ENCODE data around the gene CUL3.

CUL3 gene

DNA sequence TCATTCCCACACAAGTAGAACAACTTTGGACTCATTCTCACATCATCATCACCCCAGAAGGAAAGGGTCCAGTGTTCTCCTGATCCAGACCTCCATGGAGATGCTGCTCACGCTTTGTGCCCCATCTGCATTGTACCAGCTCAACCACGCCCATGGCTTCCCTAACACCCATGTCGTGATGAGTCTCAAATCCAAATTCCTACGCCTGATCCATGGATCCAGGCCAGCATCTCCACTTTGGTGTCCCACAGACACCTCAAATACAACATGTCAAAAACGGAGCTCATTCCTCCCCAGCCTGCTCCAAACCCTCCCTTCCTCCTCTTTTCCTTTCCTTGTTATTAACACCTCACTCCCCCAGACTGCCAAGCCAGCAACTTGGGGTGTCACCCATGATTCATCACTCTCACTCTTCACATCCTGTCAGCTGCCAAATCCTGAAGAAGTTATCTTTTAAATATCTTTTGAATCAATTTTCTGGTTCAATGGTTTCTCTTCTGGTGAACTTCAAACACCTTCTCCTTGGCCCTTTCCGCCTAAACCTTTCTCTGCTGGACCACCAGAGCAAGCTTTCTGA lies 153.1 kb downstream of the CUL3 start:
- H3K36me3 ChIP-seq (ENCODE audit: control insufficient read depth, insufficient read depth, low read length) = no peaks in the 10 kb centered on the region
- no peaks in the 10 kb centered on the region for H3K79me2 ChIP-seq (ENCODE audit: control insufficient read depth, insufficient read depth, low read length)
- H3K23ac ChIP-seq (ENCODE audit: low read length) = no peak overlapping the region
- H3K4me3 ChIP-seq (ENCODE audit: low read length) = no peak overlapping the region
- no peak overlapping the region for H3K4me2 ChIP-seq (ENCODE audit: low read length)
- H3K27me3 ChIP-seq (ENCODE audit: insufficient read depth, low read length, poor library complexity) = no peaks in the 10 kb centered on the region
- no peak overlapping the region for H2BK15ac ChIP-seq (replicated peaks; ENCODE audit: low read depth)
- no peak overlapping the region for H2BK120ac ChIP-seq (ENCODE audit: low read depth, low read length)
- no peak overlapping the region for H3K9ac ChIP-seq (ENCODE audit: low read length)
- no peak overlapping the region for H4K5ac ChIP-seq (ENCODE audit: low read length)
- no peak overlapping the region for H3K56ac ChIP-seq (ENCODE audit: low read length)
- H3K79me1 ChIP-seq (ENCODE audit: low read length) = no peaks in the 10 kb centered on the region
- no CpG with 5 or more reads among the region's 6 CpGs for WGBS (ENCODE audit: extremely low coverage, insufficient coverage, low lambda C conversion rate)
- no peak overlapping the region for H2AK5ac ChIP-seq (ENCODE audit: low read length)
- H4K8ac ChIP-seq (ENCODE audit: low read depth, low read length) = no peak overlapping the region
- no peak overlapping the region for H3K4ac ChIP-seq (ENCODE audit: low read depth, low read length)
- no peak for DNase-seq
- no peak overlapping the region for H3K27ac ChIP-seq (ENCODE audit: low read depth, low read length)
- no peak overlapping the region for H3K18ac ChIP-seq (ENCODE audit: low read length)
- H2BK5ac ChIP-seq (ENCODE audit: low read length) = no peak overlapping the region
- no peaks in the 10 kb centered on the region for H3K4me1 ChIP-seq (ENCODE audit: control insufficient read depth, low read depth, low read length)

DNA sequence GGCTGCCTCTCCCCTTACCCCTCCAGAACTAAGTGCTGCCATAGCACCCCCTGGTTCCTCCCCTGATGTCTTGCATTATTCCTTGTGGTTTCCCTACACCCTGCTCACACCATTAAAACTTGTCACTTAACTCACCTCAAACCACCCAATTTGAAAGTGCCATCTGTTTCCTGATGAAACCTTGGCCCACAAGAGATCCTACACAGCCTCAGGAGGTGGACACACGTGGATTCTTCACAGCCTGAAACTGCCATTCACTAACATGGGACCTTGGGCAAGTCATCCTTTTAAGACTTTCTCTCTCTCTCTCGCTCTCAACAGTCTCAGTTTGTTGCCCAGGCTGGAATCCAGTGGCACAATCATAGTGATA lies 155.7 kb downstream of the CUL3 start:
- Histone ChIP-seq H3K23ac (ENCODE audit: low read length) (no peak overlapping the region), H4K5ac (ENCODE audit: low read length) (no peak overlapping the region), H3K56ac (ENCODE audit: low read length) (no peak overlapping the region), H2AK5ac (ENCODE audit: low read length) (no peak overlapping the region), H2BK15ac (replicated peaks; ENCODE audit: low read depth) (no peak overlapping the region), H3K79me1 (ENCODE audit: low read length) (no peaks in the 10 kb centered on the region), H3K27ac (ENCODE audit: low read depth, low read length) (no peak overlapping the region), H3K4ac (ENCODE audit: low read depth, low read length) (no peak overlapping the region), H3K4me3 (ENCODE audit: low read length) (no peak overlapping the region), H3K79me2 (ENCODE audit: control insufficient read depth, insufficient read depth, low read length) (no peaks in the 10 kb centered on the region), H4K8ac (ENCODE audit: low read depth, low read length) (no peak overlapping the region), H2BK120ac (ENCODE audit: low read depth, low read length) (no peak overlapping the region), H2BK5ac (ENCODE audit: low read length) (no peak overlapping the region), H3K4me2 (ENCODE audit: low read length) (no peak overlapping the region), H3K9ac (ENCODE audit: low read length) (no peak overlapping the region), H3K4me1 (ENCODE audit: control insufficient read depth, low read depth, low read length) (no peaks in the 10 kb centered on the region), H3K36me3 (ENCODE audit: control insufficient read depth, insufficient read depth, low read length) (no peaks in the 10 kb centered on the region), H3K18ac (ENCODE audit: low read length) (no peak overlapping the region), H3K27me3 (ENCODE audit: insufficient read depth, low read length, poor library complexity) (no peaks in the 10 kb centered on the region)
- DNase-seq = no peak
- no CpG with 5 or more reads among the region's 2 CpGs for WGBS (ENCODE audit: extremely low coverage, insufficient coverage, low lambda C conversion rate)

DNA sequence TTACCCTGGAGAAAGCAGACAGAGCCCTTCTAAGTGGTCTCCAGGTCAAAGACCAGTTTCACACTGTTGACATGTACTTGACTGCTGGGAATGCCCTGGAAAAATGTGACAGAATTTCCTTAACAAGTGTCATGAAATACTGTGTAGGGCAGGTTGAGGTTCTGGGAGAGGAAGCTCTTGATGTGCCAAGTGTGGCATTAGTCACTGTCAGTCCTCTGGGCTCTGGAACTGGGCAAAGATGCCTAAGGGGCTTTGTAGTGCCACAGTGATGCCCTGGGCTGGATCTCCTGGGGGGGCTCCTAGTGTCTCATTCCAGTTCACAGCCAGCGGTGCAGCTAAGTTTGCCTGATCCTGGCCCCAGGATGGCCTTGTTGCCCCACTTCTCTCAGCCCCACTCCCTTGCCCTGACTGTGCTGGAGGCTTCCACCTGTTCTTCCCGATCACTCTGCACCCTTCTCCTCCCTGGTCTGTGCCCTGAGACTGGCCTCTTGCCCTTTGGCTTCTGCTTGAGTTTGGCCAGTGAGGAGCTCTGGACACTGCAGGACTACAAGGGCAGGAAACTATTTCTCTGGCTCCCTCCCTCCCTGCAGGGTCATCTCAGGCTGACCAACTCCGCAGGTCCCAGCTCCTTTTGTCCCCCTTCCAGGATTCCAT lies 156.2 kb downstream of the CUL3 start:
- Histone ChIP-seq H3K4ac (ENCODE audit: low read depth, low read length) (no peak overlapping the region), H3K27ac (ENCODE audit: low read depth, low read length) (no peak overlapping the region), H3K56ac (ENCODE audit: low read length) (no peak overlapping the region), H3K23ac (ENCODE audit: low read length) (no peak overlapping the region), H3K36me3 (ENCODE audit: control insufficient read depth, insufficient read depth, low read length) (no peaks in the 10 kb centered on the region), H2BK5ac (ENCODE audit: low read length) (no peak overlapping the region), H2BK15ac (replicated peaks; ENCODE audit: low read depth) (no peak overlapping the region), H2AK5ac (ENCODE audit: low read length) (no peak overlapping the region), H3K79me1 (ENCODE audit: low read length) (no peaks in the 10 kb centered on the region), H3K79me2 (ENCODE audit: control insufficient read depth, insufficient read depth, low read length) (no peaks in the 10 kb centered on the region), H4K8ac (ENCODE audit: low read depth, low read length) (no peak overlapping the region), H2BK120ac (ENCODE audit: low read depth, low read length) (no peak overlapping the region), H4K5ac (ENCODE audit: low read length) (no peak overlapping the region), H3K4me1 (ENCODE audit: control insufficient read depth, low read depth, low read length) (no peaks in the 10 kb centered on the region), H3K27me3 (ENCODE audit: insufficient read depth, low read length, poor library complexity) (no peaks in the 10 kb centered on the region), H3K9ac (ENCODE audit: low read length) (no peak overlapping the region), H3K18ac (ENCODE audit: low read length) (no peak overlapping the region), H3K4me3 (ENCODE audit: low read length) (no peak overlapping the region), H3K4me2 (ENCODE audit: low read length) (no peak overlapping the region)
- WGBS (ENCODE audit: extremely low coverage, insufficient coverage, low lambda C conversion rate) = no CpG with 5 or more reads among the region's 3 CpGs
- no peak for DNase-seq

DNA sequence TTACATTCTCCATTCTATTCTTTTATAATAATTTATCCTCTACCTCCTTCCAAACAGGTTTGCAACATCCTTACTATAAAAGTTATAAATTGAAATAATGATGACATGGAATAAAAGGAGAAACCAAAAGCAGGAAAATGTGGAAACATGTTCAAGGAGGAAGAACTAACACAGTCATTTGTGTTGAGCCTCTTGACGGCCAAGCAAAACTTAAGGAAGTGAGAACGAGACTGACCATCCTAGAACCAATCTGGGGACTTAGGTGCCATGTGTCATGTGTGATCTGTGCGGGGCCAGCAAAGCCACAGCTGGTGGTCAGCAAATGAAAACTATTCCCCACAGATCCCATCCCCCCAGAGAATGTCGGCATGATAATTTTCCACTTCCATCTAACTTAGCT lies 157.7 kb downstream of the CUL3 start:
- Histone ChIP-seq H3K4me2 (ENCODE audit: low read length) (no peak overlapping the region), H2BK120ac (ENCODE audit: low read depth, low read length) (no peak overlapping the region), H3K79me1 (ENCODE audit: low read length) (no peaks in the 10 kb centered on the region), H3K4me1 (ENCODE audit: control insufficient read depth, low read depth, low read length) (no peaks in the 10 kb centered on the region), H3K4me3 (ENCODE audit: low read length) (no peak overlapping the region), H3K23ac (ENCODE audit: low read length) (no peak overlapping the region), H3K27me3 (ENCODE audit: insufficient read depth, low read length, poor library complexity) (no peaks in the 10 kb centered on the region), H4K5ac (ENCODE audit: low read length) (no peak overlapping the region), H2AK5ac (ENCODE audit: low read length) (no peak overlapping the region), H3K18ac (ENCODE audit: low read length) (no peak overlapping the region), H2BK15ac (replicated peaks; ENCODE audit: low read depth) (no peak overlapping the region), H3K56ac (ENCODE audit: low read length) (no peak overlapping the region), H3K36me3 (ENCODE audit: control insufficient read depth, insufficient read depth, low read length) (no peaks in the 10 kb centered on the region), H4K8ac (ENCODE audit: low read depth, low read length) (no peak overlapping the region), H3K4ac (ENCODE audit: low read depth, low read length) (no peak overlapping the region), H3K9ac (ENCODE audit: low read length) (no peak overlapping the region), H3K79me2 (ENCODE audit: control insufficient read depth, insufficient read depth, low read length) (no peaks in the 10 kb centered on the region), H2BK5ac (ENCODE audit: low read length) (no peak overlapping the region), H3K27ac (ENCODE audit: low read depth, low read length) (no peak overlapping the region)
- WGBS (ENCODE audit: extremely low coverage, insufficient coverage, low lambda C conversion rate) = no CpG with 5 or more reads among the region's 4 CpGs
- DNase-seq = no peak

DNA sequence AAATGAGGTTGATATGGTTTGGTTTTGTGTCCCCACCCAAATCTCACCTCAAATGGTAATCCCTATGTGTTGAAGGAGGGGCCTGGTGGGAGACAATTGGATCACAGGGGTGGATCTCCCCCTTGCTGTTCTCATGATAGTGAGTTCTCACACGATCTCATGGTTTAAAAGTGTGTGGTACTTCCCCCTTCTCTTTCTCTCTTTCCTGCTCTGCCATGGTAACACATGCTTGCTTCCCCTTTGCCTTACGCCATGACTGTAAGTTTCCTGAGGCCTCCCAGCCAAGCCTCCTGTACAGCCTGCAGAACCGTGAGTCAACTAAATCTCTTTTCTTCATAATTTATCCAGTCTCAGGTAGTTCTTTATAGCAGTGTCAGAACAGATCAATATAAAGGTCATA lies 158.5 kb downstream of the CUL3 start:
- peak; percentile 16 for DNase-seq
- H3K4me2 ChIP-seq (ENCODE audit: low read length) = no peak overlapping the region
- H3K4ac ChIP-seq (ENCODE audit: low read depth, low read length) = no peak overlapping the region
- no peak overlapping the region for H2BK120ac ChIP-seq (ENCODE audit: low read depth, low read length)
- H3K79me1 ChIP-seq (ENCODE audit: low read length) = no peaks in the 10 kb centered on the region
- no peak overlapping the region for H3K27ac ChIP-seq (ENCODE audit: low read depth, low read length)
- no CpG with 5 or more reads among the region's 3 CpGs for WGBS (ENCODE audit: extremely low coverage, insufficient coverage, low lambda C conversion rate)
- H3K56ac ChIP-seq (ENCODE audit: low read length) = no peak overlapping the region
- H3K23ac ChIP-seq (ENCODE audit: low read length) = no peak overlapping the region
- no peak overlapping the region for H3K18ac ChIP-seq (ENCODE audit: low read length)
- H2AK5ac ChIP-seq (ENCODE audit: low read length) = no peak overlapping the region
- no peaks in the 10 kb centered on the region for H3K36me3 ChIP-seq (ENCODE audit: control insufficient read depth, insufficient read depth, low read length)
- no peak overlapping the region for H2BK15ac ChIP-seq (replicated peaks; ENCODE audit: low read depth)
- no peaks in the 10 kb centered on the region for H3K27me3 ChIP-seq (ENCODE audit: insufficient read depth, low read length, poor library complexity)
- H2BK5ac ChIP-seq (ENCODE audit: low read length) = no peak overlapping the region
- no peak overlapping the region for H3K4me3 ChIP-seq (ENCODE audit: low read length)
- no peaks in the 10 kb centered on the region for H3K4me1 ChIP-seq (ENCODE audit: control insufficient read depth, low read depth, low read length)
- no peak overlapping the region for H4K5ac ChIP-seq (ENCODE audit: low read length)
- no peak overlapping the region for H4K8ac ChIP-seq (ENCODE audit: low read depth, low read length)
- no peaks in the 10 kb centered on the region for H3K79me2 ChIP-seq (ENCODE audit: control insufficient read depth, insufficient read depth, low read length)
- no peak overlapping the region for H3K9ac ChIP-seq (ENCODE audit: low read length)

GRCh38 chr2:224421065-224421464 lies 164.1 kb downstream of the CUL3 start:
- H3K4ac ChIP-seq (ENCODE audit: low read depth, low read length) = no peak overlapping the region
- H3K4me1 ChIP-seq (ENCODE audit: control insufficient read depth, low read depth, low read length) = peaks cover 6% of the 10 kb centered on the region
- no peak overlapping the region for H3K56ac ChIP-seq (ENCODE audit: low read length)
- H3K4me3 ChIP-seq (ENCODE audit: low read length) = no peak overlapping the region
- H3K79me2 ChIP-seq (ENCODE audit: control insufficient read depth, insufficient read depth, low read length) = no peaks in the 10 kb centered on the region
- H3K23ac ChIP-seq (ENCODE audit: low read length) = no peak overlapping the region
- H2AK5ac ChIP-seq (ENCODE audit: low read length) = no peak overlapping the region
- no peaks in the 10 kb centered on the region for H3K79me1 ChIP-seq (ENCODE audit: low read length)
- no peak overlapping the region for H4K5ac ChIP-seq (ENCODE audit: low read length)
- H3K9ac ChIP-seq (ENCODE audit: low read length) = no peak overlapping the region
- no peak overlapping the region for H2BK15ac ChIP-seq (replicated peaks; ENCODE audit: low read depth)
- H3K27me3 ChIP-seq (ENCODE audit: insufficient read depth, low read length, poor library complexity) = no peaks in the 10 kb centered on the region
- no CpG with 5 or more reads among the region's 2 CpGs for WGBS (ENCODE audit: extremely low coverage, insufficient coverage, low lambda C conversion rate)
- DNase-seq = no peak
- H3K36me3 ChIP-seq (ENCODE audit: control insufficient read depth, insufficient read depth, low read length) = no peaks in the 10 kb centered on the region
- H3K18ac ChIP-seq (ENCODE audit: low read length) = no peak overlapping the region
- H3K4me2 ChIP-seq (ENCODE audit: low read length) = no peak overlapping the region
- no peak overlapping the region for H4K8ac ChIP-seq (ENCODE audit: low read depth, low read length)
- no peak overlapping the region for H2BK120ac ChIP-seq (ENCODE audit: low read depth, low read length)
- H3K27ac ChIP-seq (ENCODE audit: low read depth, low read length) = no peak overlapping the region
- H2BK5ac ChIP-seq (ENCODE audit: low read length) = no peak overlapping the region

Data from mesendoderm (in vitro differentiated cells).